ENCODE measurements around the gene PRIM1.
"Not testable (repeated sequence)": the region's sequence is repeated elsewhere in the genome, so short reads cannot be mapped to it uniquely, and the experiment has no call there.

PRIM1 gene

GRCh38 chr12:56716458-56716857 lies 35.7 kb downstream of the PRIM1 start:
- no peak for DNase-seq

- DNase-seq = no peak
Observed at GRCh38 chr12:56715798-56716197, 36.3 kb downstream of the PRIM1 start.

GRCh38 chr12:56714431-56714929 lies 37.6 kb downstream of the PRIM1 start:
- no peak for DNase-seq

DNA sequence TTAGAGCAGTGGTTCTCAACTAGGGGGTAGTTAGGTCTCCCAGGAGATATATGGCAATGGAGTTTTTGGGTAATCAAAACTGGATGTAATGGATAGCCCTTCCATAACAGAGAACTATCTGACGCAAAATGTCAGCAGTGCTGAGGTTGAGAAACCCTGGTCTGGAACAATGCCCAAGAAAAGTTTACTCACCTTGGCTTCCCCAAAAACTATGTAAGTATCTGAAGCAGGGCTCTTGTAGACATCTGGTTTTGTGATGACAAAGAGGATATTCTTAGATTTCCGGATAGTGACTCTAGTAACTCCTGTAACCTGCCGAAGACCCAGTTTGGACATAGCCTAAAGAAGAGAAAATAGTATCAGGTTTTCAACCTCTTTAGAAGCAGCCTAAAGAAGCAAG lies 38.8 kb downstream of the PRIM1 start:
- no peak for DNase-seq

GRCh38 chr12:56709759-56710376 lies 42.3 kb downstream of the PRIM1 start:
- DNase-seq = no peak

DNA sequence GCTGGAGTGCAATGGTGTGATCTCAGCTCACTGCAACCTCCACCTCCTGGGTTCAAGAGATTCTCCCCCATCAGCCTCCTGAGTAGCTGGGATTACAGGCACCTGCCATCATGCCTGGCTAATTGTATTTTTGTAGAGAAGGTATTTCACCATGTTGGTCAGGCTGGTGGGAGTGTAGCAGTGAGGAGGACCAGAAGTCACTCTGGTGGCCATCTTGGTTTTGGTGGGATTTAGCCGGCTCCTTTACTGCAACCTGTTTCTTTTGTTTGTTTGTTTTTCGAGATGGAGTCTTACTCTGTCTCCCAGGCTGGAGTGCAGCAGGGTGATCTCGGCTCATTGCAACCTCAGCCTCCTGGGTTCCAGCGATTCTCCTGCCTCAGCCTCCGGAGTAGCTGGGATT lies 47.6 kb downstream of the PRIM1 start:
- not testable (repeated sequence) for DNase-seq

GRCh38 chr12:56699020-56699661 lies 53.0 kb downstream of the PRIM1 start:
- DNase-seq = peak; percentile 67

DNA sequence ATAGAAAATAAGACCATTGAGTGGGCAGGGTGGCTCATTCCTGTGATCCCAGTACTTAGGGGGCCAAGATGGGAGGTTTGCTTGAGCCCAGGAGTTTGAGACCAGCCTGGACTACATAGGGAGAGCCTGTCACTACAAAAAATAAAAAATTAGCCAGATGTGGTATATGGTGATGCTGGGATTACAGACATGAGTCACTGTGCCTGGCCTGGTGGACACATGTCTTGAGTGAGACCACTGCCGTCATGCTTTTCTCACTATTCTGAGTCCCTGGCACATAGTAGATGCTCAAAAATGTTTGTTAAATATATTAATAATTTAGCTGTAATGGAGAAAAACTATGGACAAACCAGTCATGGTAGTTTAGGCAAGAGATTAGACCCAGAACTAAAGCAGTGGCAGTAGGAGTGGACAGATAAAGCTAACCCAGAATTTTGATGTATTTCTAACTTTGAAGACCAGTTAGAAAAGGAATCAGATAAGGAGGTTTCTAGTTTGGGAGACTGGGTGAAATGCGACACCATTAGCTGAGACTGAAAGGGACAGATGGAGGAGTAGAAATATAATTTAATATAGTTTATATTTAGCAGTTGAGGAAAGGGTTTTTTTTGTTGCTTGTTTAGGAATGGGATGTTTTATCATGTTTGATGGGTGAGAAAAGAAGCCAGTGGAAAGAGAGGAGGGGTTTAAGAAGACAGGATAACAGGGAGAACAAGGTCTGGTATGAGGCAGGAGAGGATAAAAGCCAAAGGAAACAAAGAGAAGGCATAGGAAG lies 56.6 kb downstream of the PRIM1 start:
- DNase-seq = no peak

DNA sequence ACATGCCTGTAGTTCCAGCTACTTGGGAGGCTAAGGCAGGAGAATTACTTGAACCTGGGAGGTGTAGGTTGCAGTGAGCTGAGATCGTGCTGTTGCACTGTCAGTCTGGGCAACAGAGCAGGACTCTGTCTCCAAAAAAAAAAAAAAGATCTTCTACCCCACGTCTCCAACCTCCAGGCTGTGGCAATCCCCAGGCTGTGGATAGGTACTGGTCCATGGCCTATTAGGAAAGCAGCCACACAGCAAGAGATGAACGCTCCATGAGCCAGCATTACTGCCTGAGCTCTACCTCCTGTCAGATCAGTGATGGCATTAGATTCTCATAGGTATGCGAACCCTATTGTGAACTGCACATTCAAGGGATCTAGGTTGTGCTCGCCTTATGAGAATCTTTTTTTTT lies 58.0 kb downstream of the PRIM1 start:
- DNase-seq = no peak

GRCh38 chr12:56688846-56689109 lies 63.3 kb downstream of the PRIM1 start:
- DNase-seq = no peak

GRCh38 chr12:56688129-56688845 lies 63.8 kb downstream of the PRIM1 start, which contains the start of gene PTGES3:
PTGES3 (minus strand) TSS chr12:56688284; CDS start chr12:56687999, 285 bp downstream.
- DNase-seq = peak; percentile 98

- peak; percentile 65 for DNase-seq
Observed at GRCh38 chr12:56687223-56688128, 64.6 kb downstream of the PRIM1 start.

- DNase-seq = peak; percentile 2
Observed at GRCh38 chr12:56684745-56685359, 67.3 kb downstream of the PRIM1 start.

DNA sequence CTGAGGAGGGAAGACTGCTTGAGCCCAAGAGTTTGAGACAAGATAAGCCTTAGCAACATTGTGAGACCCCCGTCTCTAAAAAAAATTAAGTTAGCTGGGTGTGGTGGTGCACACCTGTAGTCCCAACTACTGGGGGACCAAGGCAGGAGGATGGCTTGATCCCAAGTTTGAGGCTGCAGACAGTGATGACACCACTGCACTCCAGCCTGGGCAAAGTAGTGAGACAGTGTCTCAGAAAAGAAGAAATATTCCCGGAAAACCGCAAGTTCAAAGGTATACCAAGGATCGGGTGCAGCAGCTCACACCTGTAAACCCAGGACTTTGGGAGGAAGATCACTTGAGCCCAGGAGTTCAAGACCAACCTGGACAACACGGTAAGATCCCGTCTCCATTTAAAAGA lies 69.8 kb downstream of the PRIM1 start:
- DNase-seq = no peak

Data from inflammatory macrophage treated with lipopolysaccharide for 4 hours (primary cell).